ENCODE results near the gene AGO1. TPM values are rescaled to one million over a fixed set of nuclear protein-coding genes. Genes with fewer than 3 reads are reported as not detected.
A peak's percentile ranks its signal among the peaks of the same experiment; 100 is the strongest.

Gene AGO1
- total RNA-seq, 1 donor from 2014 or later: 21.9 TPM

DNA sequence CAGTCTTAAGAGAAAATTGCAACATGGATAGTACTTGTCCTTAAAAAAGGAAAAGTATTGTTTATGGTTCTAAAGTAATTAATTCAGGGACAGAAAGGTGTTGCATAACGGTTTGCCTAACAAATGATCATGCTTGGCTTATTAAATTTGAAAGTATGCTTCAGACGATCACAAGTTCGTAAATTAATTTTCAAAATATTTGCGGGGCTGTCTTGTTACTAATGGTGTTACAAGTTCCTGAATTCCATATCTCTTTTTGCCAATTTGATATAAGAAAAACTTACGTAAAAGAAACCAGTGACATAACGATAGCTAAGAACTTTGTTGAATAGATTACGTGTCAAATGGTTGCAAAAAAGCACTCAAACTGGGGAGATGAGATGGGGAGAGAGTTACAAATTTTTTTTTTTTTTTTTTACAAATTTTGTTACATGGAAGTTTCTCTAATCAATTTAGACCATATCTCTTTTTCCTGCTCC is 49.2 kb downstream of the AGO1 start:
- no peaks in the 10 kb centered on the region for H3K36me3 ChIP-seq (ENCODE audit: control insufficient read depth, insufficient read depth, low read length)
- no peak for DNase-seq (ENCODE audit: low read depth)
- H3K27me3 ChIP-seq (ENCODE audit: control insufficient read depth, insufficient read depth, low read length): no peaks in the 10 kb centered on the region
- peak overlapping the region; percentile 81 for H3K4me3 ChIP-seq (ENCODE audit: low read depth, low read length)
- TF ChIP-seq, protein P1, sequence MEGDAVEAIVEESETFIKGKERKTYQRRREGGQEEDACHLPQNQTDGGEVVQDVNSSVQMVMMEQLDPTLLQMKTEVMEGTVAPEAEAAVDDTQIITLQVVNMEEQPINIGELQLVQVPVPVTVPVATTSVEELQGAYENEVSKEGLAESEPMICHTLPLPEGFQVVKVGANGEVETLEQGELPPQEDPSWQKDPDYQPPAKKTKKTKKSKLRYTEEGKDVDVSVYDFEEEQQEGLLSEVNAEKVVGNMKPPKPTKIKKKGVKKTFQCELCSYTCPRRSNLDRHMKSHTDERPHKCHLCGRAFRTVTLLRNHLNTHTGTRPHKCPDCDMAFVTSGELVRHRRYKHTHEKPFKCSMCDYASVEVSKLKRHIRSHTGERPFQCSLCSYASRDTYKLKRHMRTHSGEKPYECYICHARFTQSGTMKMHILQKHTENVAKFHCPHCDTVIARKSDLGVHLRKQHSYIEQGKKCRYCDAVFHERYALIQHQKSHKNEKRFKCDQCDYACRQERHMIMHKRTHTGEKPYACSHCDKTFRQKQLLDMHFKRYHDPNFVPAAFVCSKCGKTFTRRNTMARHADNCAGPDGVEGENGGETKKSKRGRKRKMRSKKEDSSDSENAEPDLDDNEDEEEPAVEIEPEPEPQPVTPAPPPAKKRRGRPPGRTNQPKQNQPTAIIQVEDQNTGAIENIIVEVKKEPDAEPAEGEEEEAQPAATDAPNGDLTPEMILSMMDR (IDR thresholded peaks at IDR 0.05; ENCODE audit: insufficient read depth, low read length, poor library complexity, severe bottlenecking): no peak

DNA sequence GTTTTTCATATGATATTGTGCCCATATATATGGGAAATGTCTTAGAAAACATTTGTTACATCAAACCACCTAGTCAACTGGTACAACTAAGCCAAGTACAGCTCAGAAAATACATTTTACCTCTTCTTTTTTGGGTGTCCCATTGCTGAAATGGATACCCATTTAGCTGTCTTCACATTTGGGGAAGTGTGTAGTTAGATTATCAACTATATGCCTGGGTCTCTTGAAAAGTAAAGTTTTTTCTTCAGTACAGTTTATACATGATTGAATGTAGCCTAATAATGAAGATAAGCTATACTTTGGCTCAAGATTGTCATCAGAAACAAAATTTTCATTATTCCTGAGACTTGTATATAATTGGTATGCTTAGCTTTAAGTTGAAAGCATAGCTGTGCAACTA is 49.9 kb downstream of the AGO1 start:
- Histone ChIP-seq H3K36me3 (ENCODE audit: control insufficient read depth, insufficient read depth, low read length) (no peaks in the 10 kb centered on the region), H3K27me3 (ENCODE audit: control insufficient read depth, insufficient read depth, low read length) (no peaks in the 10 kb centered on the region), H3K4me3 (ENCODE audit: low read depth, low read length) (no peak overlapping the region)
- TF ChIP-seq, protein P1 (IDR thresholded peaks at IDR 0.05; ENCODE audit: insufficient read depth, low read length, poor library complexity, severe bottlenecking): no peak
- no peak for DNase-seq (ENCODE audit: low read depth)

DNA sequence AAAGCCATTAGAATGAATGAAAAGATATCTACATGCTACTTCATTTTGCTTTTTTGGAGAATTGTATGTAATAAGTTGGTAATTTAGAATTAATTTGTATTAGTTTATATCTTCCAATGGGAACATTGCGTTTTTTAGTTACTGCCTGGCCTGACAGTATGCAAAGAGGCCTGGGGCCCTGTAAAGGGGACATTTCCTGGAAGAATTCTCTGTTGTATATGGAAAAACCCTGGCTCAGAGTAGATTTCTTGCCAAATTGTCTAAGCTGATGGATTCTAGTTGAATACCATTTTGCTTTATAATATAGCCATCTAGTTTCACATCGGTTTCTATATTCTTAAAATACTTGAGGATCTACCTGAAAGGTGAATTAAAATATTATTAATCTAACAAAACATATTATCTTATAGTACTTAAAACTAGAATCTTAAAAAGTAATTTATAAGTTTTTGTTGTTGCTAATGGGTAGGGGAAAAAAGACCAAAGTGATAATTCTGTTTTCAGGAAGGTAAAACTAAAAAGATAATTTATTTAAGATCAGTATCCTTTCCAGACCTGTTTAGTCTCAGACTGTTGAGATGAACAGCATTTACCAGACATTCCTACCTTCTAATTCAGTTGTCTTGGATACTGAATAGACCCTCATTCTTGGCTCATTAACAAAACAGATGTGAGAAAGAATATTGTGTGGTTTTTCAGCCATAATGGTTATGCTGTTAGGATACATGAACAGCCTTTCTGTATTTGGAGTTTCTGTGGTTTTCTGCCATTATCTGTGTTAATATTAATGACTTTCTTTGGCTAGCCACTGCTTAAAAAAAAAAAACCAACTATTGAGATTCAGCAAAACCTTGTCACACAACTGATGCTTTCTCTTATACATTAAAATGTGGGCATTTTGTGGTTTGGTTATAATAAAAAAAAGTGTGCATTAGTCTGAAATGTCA is 52.7 kb downstream of the AGO1 start:
- H3K4me3 ChIP-seq (ENCODE audit: low read depth, low read length): no peak overlapping the region
- TF ChIP-seq, protein P1 (IDR thresholded peaks at IDR 0.05; ENCODE audit: insufficient read depth, low read length, poor library complexity, severe bottlenecking): no peak
- H3K27me3 ChIP-seq (ENCODE audit: control insufficient read depth, insufficient read depth, low read length): no peaks in the 10 kb centered on the region
- no peak for DNase-seq (ENCODE audit: low read depth)
- H3K36me3 ChIP-seq (ENCODE audit: control insufficient read depth, insufficient read depth, low read length): no peaks in the 10 kb centered on the region

DNA sequence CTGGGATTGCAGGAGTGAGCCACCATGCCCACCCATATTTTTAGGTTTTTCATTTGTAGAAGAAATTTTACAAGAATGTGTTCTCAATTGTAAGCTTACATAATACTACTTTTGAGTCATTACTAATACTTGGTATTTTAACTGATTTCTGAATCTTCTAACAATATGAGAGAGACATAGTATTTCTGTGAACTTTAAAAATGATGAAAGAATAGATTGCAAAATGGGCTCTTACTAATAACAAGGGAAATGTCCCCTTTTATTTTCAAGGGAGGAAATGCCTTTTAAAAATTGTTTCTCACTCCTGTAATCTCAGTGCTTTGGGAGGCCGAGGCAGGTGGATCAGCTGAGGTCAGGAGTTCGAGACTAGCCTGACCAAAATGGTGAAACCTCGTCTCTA is 53.8 kb downstream of the AGO1 start:
- TF ChIP-seq, protein P1 (IDR thresholded peaks at IDR 0.05; ENCODE audit: insufficient read depth, low read length, poor library complexity, severe bottlenecking): no peak
- Histone ChIP-seq H3K27me3 (ENCODE audit: control insufficient read depth, insufficient read depth, low read length) (no peaks in the 10 kb centered on the region), H3K36me3 (ENCODE audit: control insufficient read depth, insufficient read depth, low read length) (no peaks in the 10 kb centered on the region), H3K4me3 (ENCODE audit: low read depth, low read length) (no peak overlapping the region)
- no peak for DNase-seq (ENCODE audit: low read depth)

DNA sequence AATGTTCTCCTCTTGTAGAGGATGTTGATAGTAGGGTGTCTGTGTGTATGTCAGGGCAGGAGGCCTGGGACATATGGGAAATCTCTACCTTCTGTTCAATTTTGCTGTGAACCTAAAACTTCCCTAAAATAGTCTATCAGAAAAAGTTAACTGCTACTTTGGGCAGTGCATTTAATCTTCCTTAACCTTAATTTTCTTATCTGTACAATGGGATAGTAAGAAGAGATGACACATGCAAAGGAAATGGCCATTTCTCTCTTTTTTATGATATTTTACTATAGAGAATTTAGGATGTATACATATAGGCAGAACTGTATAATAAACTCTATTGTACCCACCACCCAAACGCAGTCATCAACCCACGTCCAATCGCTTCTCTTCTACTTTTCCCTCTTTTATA is 56.5 kb downstream of the AGO1 start:
- TF ChIP-seq, protein P1 (IDR thresholded peaks at IDR 0.05; ENCODE audit: insufficient read depth, low read length, poor library complexity, severe bottlenecking): no peak
- no peak overlapping the region for H3K4me3 ChIP-seq (ENCODE audit: low read depth, low read length)
- no peak for DNase-seq (ENCODE audit: low read depth)

More for the DNA sequence above, 56.5 kb downstream of the AGO1 start:
- Histone ChIP-seq H3K27me3 (ENCODE audit: control insufficient read depth, insufficient read depth, low read length) (no peaks in the 10 kb centered on the region), H3K36me3 (ENCODE audit: control insufficient read depth, insufficient read depth, low read length) (no peaks in the 10 kb centered on the region)

Measured in kidney epithelial cell (primary cell).